CD4-positive, alpha-beta memory T cell (primary cell): ENCODE results near the gene TEAD1. TPM values are rescaled to one million over a fixed set of nuclear protein-coding genes. Genes with fewer than 3 reads are reported as not detected.

ENCODE experiments used
- CTCF ChIA-PET: fragments of 350-600 bp; sonication (Branson Sonifier 250); formaldehyde crosslinking; loops from one replicate; lab custom pipeline; 2021; ENCODE audit warnings: inconsistent platforms; ENCODE audit not compliant: partially characterized antibody; lab: Charles Lee
- POLR2A ChIA-PET: fragments of 350-600 bp; sonication (Branson Sonifier 250); formaldehyde crosslinking; loops from one replicate; lab custom pipeline; 2021; ENCODE audit not compliant: partially characterized antibody; lab: Charles Lee
- DNase-seq, 5 donors: peaks; one replicate each; pipeline versions ENCODE4 v3.0.0 to v3.0.0-alpha.2; 2020 to 2022; ENCODE audit warnings: mixed read lengths in 1 of 5
- H3K27ac ChIP-seq: one replicate; pipeline ENCODE4 v1.7.0; 2013; ENCODE audit warnings: low read depth, low read length
- H3K27me3 ChIP-seq: 2 replicates; pipeline ENCODE4 v1.7.0; 2013; ENCODE audit warnings: mild to moderate bottlenecking, low read length, moderate library complexity; ENCODE audit not compliant: insufficient read depth
- H3K36me3 ChIP-seq: 2 replicates; pipeline ENCODE4 v1.7.0; 2013; ENCODE audit warnings: mild to moderate bottlenecking, low read length, moderate library complexity; ENCODE audit not compliant: insufficient read depth
- H3K4me1 ChIP-seq: 2 replicates; pipeline ENCODE4 v1.7.0; 2013; ENCODE audit warnings: mild to moderate bottlenecking, low read length, moderate library complexity; ENCODE audit not compliant: insufficient read depth
- H3K4me3 ChIP-seq, 2 donors: one replicate each; pipeline ENCODE4 v1.7.0; 2013; ENCODE audit warnings: low read length in 2 of 2, mild to moderate bottlenecking in 1 of 2
- H3K9me3 ChIP-seq, 2 donors: one replicate each; pipeline ENCODE4 v1.7.0; 2013; ENCODE audit warnings: low read length in 2 of 2, control low read depth in 1 of 2; ENCODE audit not compliant: control insufficient read depth in 1 of 2
- H3K27ac Mint-ChIP-seq, 7 donors: one replicate each; pipeline ENCODE4 v1.8.0; 2020 to 2021; ENCODE audit warnings: mixed read lengths in 7 of 7, mild to moderate bottlenecking in 6 of 7, inconsistent platforms in 3 of 7, moderate library complexity in 3 of 7
- H3K27me3 Mint-ChIP-seq, 2 donors: one replicate each; pipeline ENCODE4 v1.8.0; 2020 to 2021; ENCODE audit warnings: mixed read lengths in 2 of 2
- H3K36me3 Mint-ChIP-seq, 2 donors: one replicate each; pipeline ENCODE4 v1.8.0; 2020 to 2021; ENCODE audit warnings: mixed read lengths in 2 of 2, inconsistent platforms in 1 of 2, mild to moderate bottlenecking in 1 of 2
- H3K4me1 Mint-ChIP-seq, 4 donors: one replicate each; pipeline ENCODE4 v1.8.0; 2020 to 2021; ENCODE audit warnings: mixed read lengths in 4 of 4, mild to moderate bottlenecking in 1 of 4
- H3K4me3 Mint-ChIP-seq, 8 donors: one replicate each; pipeline ENCODE4 v1.8.0; 2020 to 2021; ENCODE audit warnings: mixed read lengths in 8 of 8, mild to moderate bottlenecking in 7 of 8, moderate library complexity in 6 of 8, inconsistent platforms in 3 of 8
- H3K9me3 Mint-ChIP-seq, 8 donors: one replicate each; pipeline ENCODE4 v1.8.0; 2020 to 2021; ENCODE audit warnings: mixed read lengths in 8 of 8, mild to moderate bottlenecking in 5 of 8, inconsistent platforms in 3 of 8, moderate library complexity in 1 of 8
- intact Hi-C: fragments of 100-400 bp; cut with micrococcal nuclease; formaldehyde crosslinking; loops from one replicate; pipeline ENCODE4 v1.15.1; 2023
- polyA plus RNA-seq, 2 donors: library from polyadenylated mRNA; unstranded; fragments of 300-500 nt; fragmentation: Illumina TruSeq; gene quantifications; one replicate each; pipeline ENCODE4 v1.2.3, GENCODE V29; 2021
- total RNA-seq, 2 experiments: library from RNA; stranded (reverse); gene quantifications; one replicate each; pipeline ENCODE4 v1.2.3, GENCODE V29; 2021

TEAD1 gene
- total and polyA plus RNA-seq, 4 experiments from 2014 or later, result 0.15 to 1.1 (median 0.52) TPM; not detected in 1

GRCh38 chr11:12666915-12667314 lies 7.3 kb upstream of the TEAD1 start:
- intact Hi-C loops, result no loop called here
- Mint-ChIP-seq H3K4me3 (no peak overlapping the region), H3K4me1 (peaks cover 0 to 2% (median under 1%) of the 10 kb centered on the region in 4 donors), H3K9me3 (peaks cover 2 to 14% (median 8%) of the 10 kb centered on the region in 8 donors), H3K27me3 (peaks cover 48 to 56% of the 10 kb centered on the region in 2 donors), H3K27ac (no peak overlapping the region), H3K36me3 (no peaks in the 10 kb centered on the region)
- DNase-seq, result no peak
- POLR2A ChIA-PET, result no interaction called here
- CTCF ChIA-PET, result no interaction called here
- Histone ChIP-seq H3K27ac (no peak overlapping the region), H3K4me3 (no peak overlapping the region), H3K9me3 (no peaks in the 10 kb centered on the region), H3K4me1 (no peaks in the 10 kb centered on the region), H3K36me3 (no peaks in the 10 kb centered on the region), H3K27me3 (peaks cover 11% of the 10 kb centered on the region)

DNA sequence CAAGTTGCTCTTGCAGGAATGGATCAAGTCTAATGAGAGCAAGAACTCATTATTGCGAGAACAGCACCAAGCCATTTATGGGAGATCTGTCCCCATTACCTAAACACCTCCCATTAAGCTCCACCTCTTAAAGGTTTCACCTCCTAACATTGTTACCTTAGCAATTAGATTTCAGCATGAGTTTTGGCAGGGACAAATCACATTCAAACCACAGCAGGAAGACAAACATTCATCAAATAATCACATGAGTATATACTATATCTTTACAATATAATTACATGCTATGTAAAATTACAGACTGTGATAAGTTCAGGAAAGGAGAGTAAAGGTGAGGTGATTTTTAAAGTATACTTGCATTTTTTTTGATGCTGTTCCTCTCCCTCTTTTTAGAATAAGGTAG lies 6.6 kb upstream of the TEAD1 start:
- H3K27me3 Mint-ChIP-seq, result peaks cover 50 to 57% of the 10 kb centered on the region in 2 donors
- ChIA-PET POLR2A (no interaction called here), CTCF (no interaction called here)

DNA sequence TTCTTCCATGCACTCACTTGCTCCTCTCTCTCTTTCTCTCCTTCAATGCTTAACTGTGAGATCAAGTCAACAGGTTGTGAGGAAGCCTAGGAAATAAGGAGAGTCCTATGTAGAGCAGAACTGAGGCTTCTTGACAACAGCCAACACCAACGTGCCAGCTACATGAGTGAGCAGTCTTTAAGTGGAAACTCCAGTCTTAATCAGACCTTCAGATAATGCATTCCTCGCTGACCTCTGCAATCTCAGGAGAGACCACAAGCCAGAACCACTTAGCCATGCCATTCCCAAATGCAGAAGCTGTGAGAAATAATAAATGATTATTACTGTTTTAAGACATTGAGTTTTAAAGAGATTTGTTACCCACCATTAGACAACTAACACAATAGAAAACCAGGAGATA lies 6.1 kb upstream of the TEAD1 start:
- Mint-ChIP-seq H3K36me3 (no peaks in the 10 kb centered on the region), H3K27me3 (peaks cover 50 to 57% of the 10 kb centered on the region in 2 donors), H3K27ac (no peak overlapping the region), H3K4me1 (peaks cover under 1 to 13% (median 7%) of the 10 kb centered on the region in 4 donors), H3K4me3 (no peak overlapping the region), H3K9me3 (peaks cover 2 to 15% (median 8%) of the 10 kb centered on the region in 8 donors)
- no peak overlapping the region for H3K27ac ChIP-seq
- no peaks in the 10 kb centered on the region for H3K9me3 ChIP-seq
- no peak for DNase-seq
- CTCF ChIA-PET, result no interaction called here
- POLR2A ChIA-PET, result no interaction called here
- H3K4me1 ChIP-seq, result peaks cover 5% of the 10 kb centered on the region
- no peak overlapping the region for H3K4me3 ChIP-seq
- peaks cover 14% of the 10 kb centered on the region for H3K27me3 ChIP-seq
- intact Hi-C loops, result no loop called here
- no peaks in the 10 kb centered on the region for H3K36me3 ChIP-seq

More for the DNA sequence above, 6.6 kb upstream of the TEAD1 start:
- Mint-ChIP-seq H3K36me3 (no peaks in the 10 kb centered on the region), H3K9me3 (peaks cover 2 to 15% (median 8%) of the 10 kb centered on the region in 8 donors), H3K27ac (no peak overlapping the region), H3K4me3 (no peak overlapping the region), H3K4me1 (peaks cover 0 to 9% (median 5%) of the 10 kb centered on the region in 4 donors)
- H3K27ac ChIP-seq, result no peak overlapping the region
- intact Hi-C loops, result no loop called here
- no peaks in the 10 kb centered on the region for H3K9me3 ChIP-seq
- H3K36me3 ChIP-seq, result no peaks in the 10 kb centered on the region
- no peak for DNase-seq
- peaks cover 14% of the 10 kb centered on the region for H3K27me3 ChIP-seq
- no peaks in the 10 kb centered on the region for H3K4me1 ChIP-seq
- no peak overlapping the region for H3K4me3 ChIP-seq

GRCh38 chr11:12669930-12670329 lies 4.3 kb upstream of the TEAD1 start:
- Mint-ChIP-seq H3K9me3 (peaks cover 2 to 12% (median 8%) of the 10 kb centered on the region in 8 donors), H3K4me3 (no peak overlapping the region), H3K27me3 (peaks cover 49 to 54% of the 10 kb centered on the region in 2 donors), H3K4me1 (peaks cover 6 to 19% (median 13%) of the 10 kb centered on the region in 4 donors), H3K27ac (no peak overlapping the region), H3K36me3 (peaks cover 0 to 4% of the 10 kb centered on the region in 2 donors)
- no peak overlapping the region for H3K4me3 ChIP-seq
- ChIA-PET POLR2A (no interaction called here), CTCF (no interaction called here)
- H3K4me1 ChIP-seq, result peaks cover 11% of the 10 kb centered on the region
- intact Hi-C loops, result no loop called here
- no peak for DNase-seq
- no peaks in the 10 kb centered on the region for H3K36me3 ChIP-seq
- no peaks in the 10 kb centered on the region for H3K9me3 ChIP-seq
- H3K27me3 ChIP-seq, result peaks cover 7% of the 10 kb centered on the region
- no peak overlapping the region for H3K27ac ChIP-seq

GRCh38 chr11:12671370-12671769 lies 2.9 kb upstream of the TEAD1 start:
- peaks cover 7 to 25% (median 17%) of the 10 kb centered on the region in 4 donors for H3K4me1 Mint-ChIP-seq
- ChIA-PET POLR2A (no interaction called here), CTCF (no interaction called here)
- Histone ChIP-seq H3K4me3 (no peak overlapping the region), H3K9me3 (no peaks in the 10 kb centered on the region), H3K4me1 (peaks cover 11% of the 10 kb centered on the region), H3K36me3 (no peaks in the 10 kb centered on the region), H3K27ac (no peak overlapping the region), H3K27me3 (peaks cover 11% of the 10 kb centered on the region)
- H3K27me3 Mint-ChIP-seq, result peaks cover 45 to 50% of the 10 kb centered on the region in 2 donors
- DNase-seq, result no peak
- no peak overlapping the region for H3K27ac Mint-ChIP-seq
- peaks cover 0 to 4% of the 10 kb centered on the region in 2 donors for H3K36me3 Mint-ChIP-seq
- intact Hi-C loops, result no loop called here
- H3K4me3 Mint-ChIP-seq, result no peak overlapping the region
- peaks cover 0 to 14% (median 4%) of the 10 kb centered on the region in 8 donors for H3K9me3 Mint-ChIP-seq

DNA sequence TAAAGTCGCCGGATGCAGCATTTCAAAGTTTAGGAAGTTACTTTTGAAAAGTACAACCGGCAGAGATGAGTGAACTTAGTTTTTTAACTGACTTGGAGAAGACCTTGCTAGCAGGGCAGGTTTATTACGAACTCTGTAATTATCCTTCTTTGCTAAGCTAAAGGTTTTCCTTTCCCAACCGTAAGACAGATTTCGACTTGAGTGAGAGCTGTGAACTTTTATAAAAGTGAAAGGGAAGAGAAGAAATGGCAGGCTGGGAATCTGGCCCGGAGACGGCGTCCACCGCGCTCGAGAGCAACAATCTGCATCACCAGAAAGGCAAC lies 659 bp upstream of the TEAD1 start:
- Mint-ChIP-seq H3K4me1 (peaks cover 7 to 25% (median 17%) of the 10 kb centered on the region in 4 donors), H3K27me3 (peaks cover 48 to 51% of the 10 kb centered on the region in 2 donors), H3K27ac (peak overlapping the region; percentile 18 to 86 (median 62)), H3K36me3 (peaks cover 0 to 4% of the 10 kb centered on the region in 2 donors), H3K9me3 (peaks cover 0 to 9% (median 5%) of the 10 kb centered on the region in 8 donors), H3K4me3 (peak overlapping the region; percentile 82 to 87 (median 84))
- Histone ChIP-seq H3K9me3 (no peaks in the 10 kb centered on the region), H3K4me1 (peaks cover 11% of the 10 kb centered on the region), H3K4me3 (peak overlapping the region; percentile 28 to 58), H3K27me3 (peaks cover 14% of the 10 kb centered on the region), H3K27ac (no peak overlapping the region), H3K36me3 (no peaks in the 10 kb centered on the region)
- CTCF ChIA-PET, result no interaction called here
- DNase-seq, result no peak
- intact Hi-C loops, result no loop called here
- POLR2A ChIA-PET, result no interaction called here

DNA sequence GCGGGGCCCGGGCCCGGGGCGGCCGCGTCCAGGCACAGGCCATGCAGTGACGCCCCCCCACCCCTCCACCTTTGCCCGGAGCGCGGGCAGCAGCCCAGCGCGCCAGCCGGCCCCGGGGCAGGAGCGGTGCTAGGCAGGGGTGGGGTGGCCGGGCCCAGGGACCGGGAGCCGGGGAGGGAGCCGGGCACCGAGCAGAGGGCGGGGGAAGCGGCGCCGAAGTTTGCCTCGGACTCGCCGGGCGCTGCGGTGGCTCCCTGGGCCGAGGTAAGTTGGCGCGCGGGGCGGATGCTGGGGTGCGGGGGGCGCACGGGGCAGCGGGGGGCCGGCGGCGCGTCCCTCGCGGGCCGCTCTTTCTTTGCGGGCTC lies 332 bp downstream of the TEAD1 start:
- Mint-ChIP-seq H3K27ac (no peak overlapping the region), H3K27me3 (peaks cover 48 to 49% of the 10 kb centered on the region in 2 donors), H3K4me1 (peaks cover 7 to 25% (median 17%) of the 10 kb centered on the region in 4 donors), H3K4me3 (no peak overlapping the region), H3K9me3 (peaks cover 0 to 9% (median under 1%) of the 10 kb centered on the region in 8 donors), H3K36me3 (peaks cover 0 to 4% of the 10 kb centered on the region in 2 donors)
- Histone ChIP-seq H3K27ac (no peak overlapping the region), H3K9me3 (no peaks in the 10 kb centered on the region), H3K27me3 (peaks cover 14% of the 10 kb centered on the region), H3K4me3 (no peak overlapping the region), H3K4me1 (peaks cover 11% of the 10 kb centered on the region), H3K36me3 (no peaks in the 10 kb centered on the region)
- ChIA-PET POLR2A (no interaction called here), CTCF (no interaction called here)
- intact Hi-C loops, result no loop called here
- no peak for DNase-seq
